HG03135 (cell line): ENCODE measurements around the gene INHBC.
A peak's percentile ranks its signal among the peaks of the same experiment; 100 is the strongest.
"Not testable (repeated sequence)": the region's sequence is repeated elsewhere in the genome, so short reads cannot be mapped to it uniquely, and the experiment has no call there.

ENCODE experiments used
- ATAC-seq: cut with Tn5 transposase; IDR thresholded peaks from one replicate; pipeline ENCODE4 v1.9.1; 2021; ENCODE audit warnings: mild to moderate bottlenecking, moderate library complexity; ENCODE audit not compliant: unreplicated experiment

Gene INHBC

DNA sequence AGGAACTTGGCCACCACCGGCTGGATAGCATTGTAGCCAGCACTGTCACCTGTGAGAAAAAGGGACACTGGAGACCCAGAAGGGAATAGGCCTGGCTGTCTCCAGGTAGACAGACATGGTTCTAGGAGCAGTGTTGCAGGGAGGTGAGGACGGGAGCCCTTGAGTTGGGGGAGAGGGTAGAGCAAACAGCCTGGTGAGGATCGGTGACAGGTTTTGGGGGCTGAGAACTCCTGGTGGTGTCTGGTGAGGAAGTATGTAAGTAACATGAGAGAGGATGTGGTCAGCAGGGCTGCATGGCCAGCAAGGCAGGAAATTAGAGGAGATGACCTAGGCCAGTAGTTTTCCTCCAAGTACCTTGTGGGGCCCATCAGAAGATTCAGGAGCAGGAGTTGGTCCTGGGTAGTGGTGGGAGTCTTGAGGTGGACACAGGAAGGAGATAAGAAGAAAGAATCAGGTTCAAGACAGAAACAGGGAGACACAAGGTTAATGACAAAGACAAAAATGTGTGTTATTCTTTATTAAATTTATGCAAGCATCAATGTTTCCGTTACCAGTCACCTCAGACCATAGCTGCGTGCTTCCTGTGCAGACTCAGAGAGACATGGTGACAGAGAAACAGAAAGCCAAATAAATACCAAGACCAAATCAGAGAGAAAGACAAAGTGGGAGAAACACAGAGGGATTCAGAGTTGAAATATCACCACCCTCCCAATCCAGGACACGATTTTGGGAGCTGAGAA is 45.0 kb downstream of the INHBC start, which contains the start of gene ARHGAP9:
ARHGAP9 (minus strand) TSS at position 491 of the 740 bp plus-strand sequence; CDS start at position 31, 460 bp downstream.
- ATAC-seq = peak; percentile 44

DNA sequence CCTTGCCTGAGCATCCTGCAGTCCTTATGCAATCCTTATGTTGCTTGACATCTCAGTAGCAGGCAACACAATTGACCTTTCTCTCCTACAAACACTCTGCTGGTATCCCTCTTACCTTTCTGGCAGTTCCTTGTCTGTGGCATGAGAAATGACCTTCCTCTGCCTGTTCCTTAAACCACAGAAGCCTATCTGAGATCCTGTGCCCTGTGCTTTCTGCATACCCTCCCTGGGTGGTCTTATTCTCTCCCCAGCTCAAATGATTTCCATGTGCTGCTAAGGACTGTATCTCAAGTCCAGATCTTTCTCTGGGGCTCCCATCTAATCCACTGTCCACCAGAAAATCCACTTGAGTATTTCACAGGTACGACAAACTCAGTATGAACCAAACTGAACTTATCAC is 47.1 kb downstream of the INHBC start:
- ATAC-seq = no peak

DNA sequence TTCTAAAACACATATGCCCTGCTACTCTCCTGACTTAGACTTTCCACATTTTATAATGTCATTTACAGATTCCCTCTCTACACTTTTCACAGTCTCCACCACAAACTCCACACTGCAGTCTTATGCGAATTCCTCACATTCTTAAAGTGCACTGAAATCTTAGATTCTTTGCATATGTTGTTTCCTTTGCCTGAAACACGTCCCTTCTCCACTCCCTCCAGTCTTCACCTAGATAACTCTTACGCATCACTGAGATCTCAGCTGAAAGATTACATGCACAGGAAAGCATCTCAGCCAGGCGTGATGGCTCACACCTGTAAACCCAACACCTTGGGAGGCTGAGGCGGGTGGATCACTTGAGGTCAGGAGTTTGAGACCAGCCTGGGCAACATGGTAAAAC is 48.9 kb downstream of the INHBC start:
- ATAC-seq = no peak

DNA sequence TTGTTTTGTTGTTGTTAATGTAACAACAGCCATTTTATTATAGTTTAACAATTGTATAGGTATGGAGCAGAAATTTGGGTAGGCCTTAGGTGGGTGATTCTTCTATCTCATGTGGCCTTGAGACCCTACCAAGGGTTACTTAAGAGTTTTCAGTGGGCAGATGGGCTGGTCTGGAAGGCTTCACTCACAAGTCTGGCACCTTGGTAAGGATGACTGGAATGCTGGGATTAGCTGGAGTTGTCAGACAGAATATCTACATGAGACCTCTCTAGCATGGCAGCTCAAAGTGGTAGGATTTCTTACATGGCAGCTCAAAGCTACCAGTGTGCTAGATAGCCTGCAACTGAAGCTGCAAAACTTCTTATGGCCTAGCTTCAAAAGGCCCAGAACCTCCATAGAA is 51.1 kb downstream of the INHBC start:
- ATAC-seq = no peak

DNA sequence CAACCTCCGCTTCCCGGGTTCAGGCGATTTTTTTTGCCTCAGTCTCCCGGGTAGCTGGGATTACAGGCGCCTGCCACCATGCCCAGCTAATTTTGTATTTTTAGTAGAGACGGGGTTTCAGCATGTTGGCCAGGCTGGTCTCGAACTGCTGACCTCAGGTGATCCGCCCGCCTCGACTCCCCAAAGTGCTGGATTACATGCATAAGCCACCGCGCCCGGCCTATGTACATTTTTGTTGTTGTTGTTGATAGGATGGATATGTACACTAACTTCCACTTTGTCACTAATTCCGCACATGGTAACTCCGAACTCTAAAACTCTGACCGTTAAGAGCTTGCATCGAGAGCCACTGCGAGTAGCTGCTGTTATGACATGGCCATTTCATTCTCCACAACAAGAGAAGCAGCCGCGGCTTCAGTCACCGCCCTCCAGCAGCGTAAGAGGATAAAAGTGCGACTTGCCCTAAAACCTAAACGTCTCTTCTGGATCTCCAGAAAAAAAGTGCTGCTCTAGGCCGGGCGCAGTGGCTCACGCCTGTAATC is 52.5 kb downstream of the INHBC start:
- no peak for ATAC-seq

DNA sequence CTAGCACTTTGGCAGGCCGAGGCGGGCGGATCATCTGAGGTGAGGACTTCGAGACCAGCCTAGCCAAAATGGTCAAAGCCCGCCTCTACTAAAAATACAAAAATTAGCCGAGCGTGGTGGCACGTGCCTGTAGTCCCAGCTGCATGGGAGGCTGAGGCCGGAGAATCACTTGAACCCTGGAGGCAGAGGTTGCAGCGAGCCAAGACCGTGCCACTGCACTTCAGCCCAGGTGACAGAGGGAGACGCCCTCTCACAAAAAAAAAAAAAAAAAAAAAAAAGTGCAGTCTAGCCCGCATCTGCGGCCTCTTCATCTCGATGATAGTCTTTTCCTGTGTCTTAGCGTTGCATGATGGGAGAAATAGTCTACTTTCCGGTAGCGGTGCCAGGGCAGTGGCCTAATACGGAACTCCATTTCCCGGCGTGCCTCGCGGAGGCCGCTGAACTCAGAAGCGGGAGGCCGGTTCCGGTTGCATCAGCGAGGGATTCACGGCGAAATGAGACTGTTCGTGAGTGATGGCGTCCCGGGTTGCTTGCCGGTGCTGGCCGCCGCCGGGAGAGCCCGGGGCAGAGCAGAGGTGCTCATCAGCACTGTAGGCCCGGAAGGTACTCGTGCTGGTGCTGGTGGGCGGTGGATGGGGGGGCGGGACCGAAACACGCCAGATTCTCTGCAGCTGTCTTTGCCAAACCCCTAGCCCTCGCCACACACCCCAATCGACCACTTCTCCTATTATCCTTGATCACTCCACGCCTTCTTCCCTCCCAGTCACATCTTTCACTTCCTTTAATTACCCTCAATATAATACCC is 53.2 kb downstream of the INHBC start, which contains the start of gene MARS1:
MARS1 (plus strand) TSS at position 472 of the 805 bp plus-strand sequence; CDS start at position 495, 23 bp downstream.
- ATAC-seq = peak; percentile 94

DNA sequence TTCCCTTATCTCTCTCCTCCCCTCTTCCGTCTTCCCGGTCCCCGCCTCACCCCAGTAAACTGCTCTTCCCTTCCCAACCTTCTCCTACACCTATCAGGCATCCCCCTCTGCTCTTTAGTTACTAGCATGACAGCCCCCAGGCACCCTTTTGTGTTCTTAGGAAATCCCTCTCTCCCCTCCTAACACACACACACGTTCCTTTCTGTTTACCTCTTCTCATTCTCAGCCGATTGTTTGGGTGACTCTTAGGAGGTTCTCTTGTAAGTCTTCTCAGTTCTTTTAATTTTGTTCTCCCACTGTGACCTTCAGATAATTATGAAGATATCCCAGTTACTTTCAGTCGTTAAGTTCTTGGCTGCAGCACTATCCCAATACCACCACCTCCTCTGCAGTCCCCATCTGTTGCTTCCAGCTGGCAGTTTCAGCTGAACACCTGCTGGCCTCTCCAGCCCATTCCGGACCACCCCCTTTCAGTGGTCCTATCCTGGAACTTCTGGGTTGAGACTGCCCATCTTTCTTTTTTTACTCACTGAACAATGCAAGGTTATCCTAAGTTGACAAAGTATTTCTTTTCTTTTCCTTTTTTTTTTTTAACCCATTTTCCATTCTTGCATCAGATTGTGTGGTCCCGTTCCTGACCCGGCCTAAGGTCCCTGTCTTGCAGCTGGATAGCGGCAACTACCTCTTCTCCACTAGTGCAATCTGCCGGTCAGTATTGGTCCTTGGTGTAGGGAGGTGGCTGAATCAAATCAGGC is 54.0 kb downstream of the INHBC start:
- no peak for ATAC-seq

DNA sequence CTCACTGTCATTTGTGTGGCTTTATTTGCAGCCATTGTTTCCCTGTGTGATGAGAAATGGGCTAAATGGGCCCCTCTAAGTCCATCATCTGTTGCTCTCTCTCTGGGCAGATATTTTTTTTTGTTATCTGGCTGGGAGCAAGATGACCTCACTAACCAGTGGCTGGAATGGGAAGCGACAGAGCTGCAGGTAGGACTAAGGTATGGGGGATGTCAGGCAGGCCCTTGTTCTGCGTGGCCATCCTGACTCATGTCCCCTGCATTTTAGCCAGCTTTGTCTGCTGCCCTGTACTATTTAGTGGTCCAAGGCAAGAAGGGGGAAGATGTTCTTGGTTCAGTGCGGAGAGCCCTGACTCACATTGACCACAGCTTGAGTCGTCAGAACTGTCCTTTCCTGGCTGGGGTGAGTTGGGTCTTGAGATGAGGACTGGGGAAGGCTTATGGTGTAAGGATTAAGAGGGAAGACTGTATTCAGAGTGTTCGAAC is 54.6 kb downstream of the INHBC start:
- ATAC-seq = no peak

DNA sequence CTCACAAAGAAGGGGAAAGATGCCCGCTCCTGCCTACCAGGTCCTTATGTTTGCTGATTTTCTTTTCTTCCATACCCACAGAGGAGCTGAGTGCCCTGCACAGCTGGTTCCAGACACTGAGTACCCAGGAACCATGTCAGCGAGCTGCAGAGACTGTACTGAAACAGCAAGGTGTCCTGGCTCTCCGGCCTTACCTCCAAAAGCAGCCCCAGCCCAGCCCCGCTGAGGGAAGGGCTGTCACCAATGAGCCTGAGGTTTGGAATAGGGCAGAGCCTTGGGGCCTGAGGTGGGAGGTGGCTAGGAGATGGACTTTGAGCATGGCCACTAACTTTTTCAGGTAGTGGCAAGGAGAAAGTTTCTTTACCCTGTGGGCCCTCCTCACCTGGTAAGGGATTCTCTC is 55.5 kb downstream of the INHBC start:
- ATAC-seq = no peak

DNA sequence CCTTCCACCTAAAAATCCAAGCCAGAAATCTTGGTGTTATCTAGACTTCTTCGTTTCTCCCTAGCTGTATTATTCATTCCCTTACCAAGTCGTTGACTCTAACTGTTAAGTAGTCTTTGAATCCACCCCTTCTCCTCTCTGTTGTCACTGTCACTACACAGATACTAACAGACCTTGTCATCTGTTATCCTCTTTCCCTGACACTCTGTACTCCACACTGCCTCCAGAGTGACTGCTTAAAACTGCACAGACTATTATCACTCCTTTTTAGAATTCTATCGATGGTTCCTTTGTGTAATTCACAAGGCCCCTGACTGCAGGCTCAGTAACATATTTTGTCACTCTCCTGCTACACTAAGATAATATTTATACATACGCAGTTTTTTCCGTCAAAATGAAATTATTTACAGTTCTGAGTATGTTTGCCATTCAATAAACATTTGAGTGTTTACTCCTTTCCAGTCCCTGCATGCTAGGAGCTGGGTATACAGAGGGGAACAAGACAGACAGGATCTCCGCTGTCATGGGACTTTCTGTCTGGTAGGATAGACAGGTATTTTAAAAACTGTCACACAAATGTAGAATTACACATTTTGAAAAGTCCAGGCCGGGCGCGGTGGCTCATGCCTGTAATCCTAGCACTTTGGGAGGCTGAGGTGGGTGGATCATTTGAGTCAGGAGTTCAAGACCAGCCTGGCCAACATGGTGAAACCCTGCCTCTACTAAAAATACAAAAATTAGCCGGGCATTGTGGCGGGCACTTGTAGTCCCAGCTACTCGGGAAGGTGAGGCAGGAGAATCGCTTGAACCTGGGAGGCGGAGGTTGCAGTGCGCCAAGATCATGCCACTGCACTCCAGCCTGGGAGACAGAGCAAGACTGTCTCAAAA is 57.1 kb downstream of the INHBC start:
- ATAC-seq = no peak

DNA sequence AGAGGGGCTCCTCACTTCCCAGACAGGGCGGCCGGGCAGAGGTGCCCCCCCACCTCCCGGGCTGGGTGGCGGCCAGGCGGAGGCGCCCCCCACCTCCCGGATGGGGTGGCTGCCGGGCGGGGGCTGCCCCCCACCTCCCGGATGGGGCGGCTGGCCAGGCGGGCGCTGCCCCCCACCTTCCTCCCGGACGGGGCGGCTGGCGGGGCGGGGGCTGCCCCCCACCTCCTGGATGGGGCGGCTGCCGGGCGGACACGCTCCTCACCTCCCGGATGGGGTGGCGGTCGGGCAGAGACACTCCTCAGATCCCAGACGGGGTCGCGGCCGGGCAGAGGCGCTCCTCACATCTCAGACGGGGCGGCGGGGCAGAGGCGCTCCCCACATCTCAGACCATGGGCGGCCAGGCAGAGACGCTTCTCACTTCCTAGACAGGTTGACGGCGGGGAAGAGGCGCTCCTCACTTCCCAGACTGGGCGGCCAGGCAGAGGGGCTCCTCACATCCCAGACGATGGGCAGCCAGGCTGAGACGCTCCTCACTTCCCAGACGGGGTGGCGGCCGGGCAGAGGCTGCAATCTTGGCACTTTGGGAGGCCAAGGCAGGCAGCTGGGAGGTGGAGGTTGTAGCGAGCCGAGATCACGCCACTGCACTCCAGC is 60.6 kb downstream of the INHBC start:
- not testable (repeated sequence) for ATAC-seq

DNA sequence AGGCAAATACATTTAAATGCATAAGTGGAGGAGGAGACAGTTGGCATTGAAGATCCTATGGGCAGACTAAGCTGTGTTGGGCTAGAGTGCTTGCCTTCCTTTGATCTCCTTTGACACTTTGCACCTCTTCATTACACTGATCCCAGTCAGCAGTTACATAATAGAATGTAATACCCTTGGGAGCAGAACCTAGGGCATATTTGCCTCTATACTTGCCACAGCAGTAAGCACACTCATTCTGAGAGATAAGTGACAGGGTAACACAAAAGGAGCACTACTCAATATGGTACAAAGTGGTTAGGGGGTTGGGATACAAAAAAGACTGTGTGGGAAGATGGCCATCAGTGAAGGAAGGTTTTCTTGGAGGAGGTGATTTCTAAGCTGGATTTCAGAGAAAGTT is 62.2 kb downstream of the INHBC start:
- no peak for ATAC-seq

DNA sequence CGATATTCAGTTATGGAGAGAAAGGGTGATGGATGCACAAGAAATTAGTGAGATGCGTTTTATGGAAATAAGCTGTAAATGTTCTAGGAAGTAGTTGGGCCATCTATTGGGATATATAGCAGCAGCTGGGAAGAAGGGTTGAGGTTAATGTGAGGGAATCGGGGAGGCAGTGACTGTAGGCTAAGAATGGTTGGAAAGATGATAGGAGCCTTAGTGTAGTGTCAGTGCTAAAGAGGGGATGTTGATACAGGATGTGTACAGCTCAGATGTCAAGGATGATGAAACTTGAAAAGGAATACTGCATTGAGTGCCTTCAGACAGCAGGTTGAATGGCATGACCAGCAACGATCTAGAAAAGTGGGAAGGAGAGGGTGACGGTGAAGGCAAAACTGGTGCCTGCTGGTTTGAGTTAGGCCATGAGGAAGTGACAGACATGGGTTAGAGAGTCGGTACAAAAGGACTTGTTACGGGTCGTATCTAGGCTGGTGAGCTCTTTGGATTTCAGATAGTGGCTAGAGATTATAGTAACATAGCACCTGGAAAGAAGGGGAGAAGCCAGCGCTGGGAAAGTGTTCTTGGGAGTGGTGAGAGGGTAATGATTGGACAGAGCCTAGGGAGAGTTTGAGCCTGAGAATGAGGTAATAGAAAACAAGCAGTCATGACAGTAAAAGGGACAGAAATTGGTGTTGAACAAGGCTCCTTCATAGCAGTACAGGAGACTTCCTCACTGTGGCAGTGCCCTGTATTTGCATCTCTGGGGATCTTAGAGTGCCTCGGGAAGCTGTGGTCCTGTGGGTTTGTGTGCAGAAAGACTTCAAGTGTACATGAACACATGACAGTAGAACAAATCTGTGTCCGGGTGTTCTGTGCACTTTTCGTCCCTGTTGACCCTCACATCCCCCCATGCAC is 62.9 kb downstream of the INHBC start:
- ATAC-seq = no peak

DNA sequence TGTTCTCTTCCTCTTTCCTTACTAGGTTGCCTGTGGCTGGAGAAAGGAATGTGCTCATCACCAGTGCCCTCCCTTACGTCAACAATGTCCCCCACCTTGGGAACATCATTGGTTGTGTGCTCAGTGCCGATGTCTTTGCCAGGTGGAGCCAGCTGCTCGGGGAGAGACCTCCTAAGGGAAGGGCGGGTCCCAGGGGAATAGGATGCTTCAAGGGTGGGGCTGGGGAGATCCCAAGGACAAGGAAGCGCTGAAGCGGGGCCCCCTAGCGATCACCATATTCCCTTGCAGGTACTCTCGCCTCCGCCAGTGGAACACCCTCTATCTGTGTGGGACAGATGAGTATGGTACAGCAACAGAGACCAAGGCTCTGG is 63.5 kb downstream of the INHBC start:
- no peak for ATAC-seq

DNA sequence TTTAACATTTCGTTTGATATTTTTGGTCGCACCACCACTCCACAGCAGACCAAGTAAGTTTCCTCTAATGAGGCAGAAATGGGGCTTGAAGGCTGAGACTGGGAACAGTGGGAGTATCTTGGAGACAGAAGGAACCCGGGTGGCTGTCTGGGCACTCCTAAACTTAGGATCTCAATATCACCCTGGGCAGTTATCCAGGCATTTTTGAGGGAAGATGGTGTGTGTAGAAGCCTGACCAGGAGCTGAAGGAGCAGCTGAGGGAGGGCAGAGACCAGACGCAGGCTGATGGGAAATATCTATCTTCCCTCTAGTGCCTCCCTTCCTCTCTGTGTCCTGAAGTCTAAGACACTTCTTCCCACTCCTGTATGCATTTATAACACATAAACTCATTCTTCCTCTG is 64.0 kb downstream of the INHBC start:
- ATAC-seq = no peak

DNA sequence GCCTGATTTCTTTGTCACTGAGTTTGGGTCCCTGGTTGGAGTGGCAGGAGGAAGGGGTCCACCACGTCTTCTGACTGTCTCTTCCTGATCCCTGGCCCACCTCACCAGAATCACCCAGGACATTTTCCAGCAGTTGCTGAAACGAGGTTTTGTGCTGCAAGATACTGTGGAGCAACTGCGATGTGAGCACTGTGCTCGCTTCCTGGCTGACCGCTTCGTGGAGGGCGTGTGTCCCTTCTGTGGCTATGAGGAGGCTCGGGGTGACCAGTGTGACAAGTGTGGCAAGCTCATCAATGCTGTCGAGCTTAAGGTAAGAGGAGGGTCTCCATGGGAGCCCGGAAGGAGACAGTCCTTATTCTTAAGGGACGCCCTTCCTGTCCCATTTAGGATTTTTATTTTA is 65.6 kb downstream of the INHBC start:
- no peak for ATAC-seq
